Measurements from ENCODE around the gene LAMA2.

GRCh38 chr6:129270450-129270849 lies 387.5 kb downstream of the LAMA2 start:
- TF ChIP-seq SIN3A (IDR thresholded peaks at IDR 0.05; ENCODE audit: borderline replicate concordance, insufficient read depth, low read length) (no peak), POLR2AphosphoS5 (IDR thresholded peaks at IDR 0.05; ENCODE audit: low read depth, low read length) (no peak), TAF1 (IDR thresholded peaks at IDR 0.05; ENCODE audit: borderline replicate concordance, insufficient read depth, low read length) (no peak)

Data from PFSK-1 (cell line).